Stomach smooth muscle (tissue), 2 donors: ENCODE measurements around the gene WBP1L.

Experiments used
- H3K27ac ChIP-seq: one replicate; pipeline ENCODE4 v1.7.0; 2013; ENCODE audit warnings: mild to moderate bottlenecking, low read length, inconsistent platforms
- H3K27me3 ChIP-seq, 2 donors: one replicate each; pipeline ENCODE4 v1.7.0; 2013; ENCODE audit warnings: low read length in 2 of 2; ENCODE audit not compliant: insufficient read depth in 2 of 2, control insufficient read depth in 1 of 2
- H3K36me3 ChIP-seq, 2 donors: one replicate each; pipeline ENCODE4 v1.7.0; 2013; ENCODE audit warnings: low read length in 2 of 2; ENCODE audit not compliant: control insufficient read depth in 2 of 2, insufficient read depth in 2 of 2
- H3K4me1 ChIP-seq: one replicate; pipeline ENCODE4 v1.7.0; 2013; ENCODE audit warnings: low read length; ENCODE audit not compliant: control insufficient read depth, insufficient read depth
- H3K4me3 ChIP-seq, 2 donors: one replicate each; pipeline ENCODE4 v1.7.0; 2013; ENCODE audit warnings: low read length in 2 of 2
- H3K9ac ChIP-seq, 2 donors: one replicate each; pipeline ENCODE4 v1.7.0; 2013; ENCODE audit warnings: low read length in 2 of 2, mild to moderate bottlenecking in 1 of 2
- H3K9me3 ChIP-seq, 2 donors: one replicate each; pipeline ENCODE4 v1.7.0; 2013; ENCODE audit warnings: low read length in 2 of 2; ENCODE audit not compliant: control insufficient read depth in 2 of 2
- donor health status: healthy.
- donor health status: Pancreatic carcinoma.

WBP1L gene

GRCh38 chr10:102759497-102760210 lies 15.9 kb downstream of the WBP1L start:
- Histone ChIP-seq H3K9me3 (no peaks in the 10 kb centered on the region), H3K27ac (peak overlapping the region; percentile 77), H3K4me1 (peaks cover 18% of the 10 kb centered on the region), H3K36me3 (no peaks in the 10 kb centered on the region), H3K9ac (no peak overlapping the region), H3K27me3 (no peaks in the 10 kb centered on the region), H3K4me3 (no peak overlapping the region)

DNA sequence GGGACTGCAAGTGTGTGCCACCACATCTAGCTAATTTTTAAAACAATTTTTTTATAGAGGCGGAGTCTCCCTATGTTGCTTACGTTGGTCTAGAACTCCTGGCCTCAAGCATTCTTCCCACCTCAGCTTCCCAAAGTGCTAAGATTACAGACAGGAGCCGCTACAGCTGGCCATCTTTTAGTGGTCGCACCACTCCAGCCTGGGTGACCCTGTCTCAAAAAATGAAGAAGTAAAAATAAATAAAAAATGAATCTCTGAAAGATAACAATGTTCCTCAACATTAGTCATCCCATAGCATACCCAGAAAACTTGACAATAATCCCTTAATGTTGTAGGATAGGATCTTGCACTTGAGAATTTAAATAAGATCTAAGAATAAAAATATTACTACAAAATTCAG lies 18.2 kb downstream of the WBP1L start:
- Histone ChIP-seq H3K27me3 (no peaks in the 10 kb centered on the region), H3K9me3 (no peaks in the 10 kb centered on the region), H3K4me3 (no peak overlapping the region), H3K36me3 (peaks cover 0 to 4% of the 10 kb centered on the region in 2 donors), H3K27ac (no peak overlapping the region), H3K9ac (no peak overlapping the region), H3K4me1 (peaks cover 26% of the 10 kb centered on the region)

- no peak overlapping the region for H3K9ac ChIP-seq
- peaks cover 32% of the 10 kb centered on the region for H3K4me1 ChIP-seq
These were observed 18.8 kb downstream of the WBP1L start for GRCh38 chr10:102762401-102763015.

DNA sequence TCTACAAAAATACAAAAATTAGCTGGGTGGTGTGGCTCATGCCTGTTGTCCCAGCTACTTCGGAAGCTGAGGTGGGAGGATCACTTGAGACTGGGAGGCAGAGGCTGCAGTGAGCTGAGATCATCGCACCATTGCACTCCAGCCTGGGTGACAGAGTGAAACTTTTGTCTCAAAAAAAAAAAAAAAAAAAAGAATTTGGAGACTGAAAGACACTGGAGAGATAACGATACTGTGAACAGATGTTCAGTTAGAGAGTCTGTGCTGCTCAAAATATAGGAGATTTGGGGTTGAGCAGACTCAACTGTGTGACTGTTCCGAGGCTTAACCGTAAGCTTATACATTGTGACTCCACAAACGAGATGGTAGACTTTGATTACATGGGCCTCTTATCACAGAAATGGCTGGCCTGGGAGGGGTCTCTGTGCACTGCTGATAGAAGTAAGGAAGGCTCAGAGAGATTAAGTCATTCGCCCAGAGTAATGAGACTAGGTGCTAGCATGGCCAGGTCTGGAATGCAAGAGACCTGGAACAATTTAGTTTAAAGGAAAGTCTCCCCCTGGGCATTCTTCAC lies 19.4 kb downstream of the WBP1L start:
- Histone ChIP-seq H3K27me3 (no peaks in the 10 kb centered on the region), H3K9ac (no peak overlapping the region), H3K27ac (no peak overlapping the region), H3K4me3 (no peak overlapping the region), H3K9me3 (no peaks in the 10 kb centered on the region), H3K4me1 (peaks cover 34% of the 10 kb centered on the region), H3K36me3 (peaks cover 0 to 4% of the 10 kb centered on the region in 2 donors)

More at GRCh38 chr10:102762401-102763015, 18.8 kb downstream of the WBP1L start:
- H3K9me3 ChIP-seq: no peaks in the 10 kb centered on the region
- peaks cover 0 to 4% of the 10 kb centered on the region in 2 donors for H3K36me3 ChIP-seq
- no peak overlapping the region for H3K27ac ChIP-seq
- no peak overlapping the region for H3K4me3 ChIP-seq
- no peaks in the 10 kb centered on the region for H3K27me3 ChIP-seq

GRCh38 chr10:102764470-102765161 lies 20.9 kb downstream of the WBP1L start:
- Histone ChIP-seq H3K27me3 (no peaks in the 10 kb centered on the region), H3K27ac (peak overlapping the region; percentile 24), H3K4me1 (peaks cover 28% of the 10 kb centered on the region), H3K4me3 (no peak overlapping the region), H3K36me3 (peaks cover 0 to 4% of the 10 kb centered on the region in 2 donors), H3K9ac (no peak overlapping the region), H3K9me3 (no peaks in the 10 kb centered on the region)

GRCh38 chr10:102765336-102765735 lies 21.6 kb downstream of the WBP1L start:
- Histone ChIP-seq H3K9ac (no peak overlapping the region), H3K27me3 (no peaks in the 10 kb centered on the region), H3K4me3 (no peak overlapping the region), H3K27ac (peak overlapping the region; percentile 0), H3K9me3 (no peaks in the 10 kb centered on the region), H3K4me1 (peaks cover 31% of the 10 kb centered on the region), H3K36me3 (peaks cover 0 to 4% of the 10 kb centered on the region in 2 donors)

DNA sequence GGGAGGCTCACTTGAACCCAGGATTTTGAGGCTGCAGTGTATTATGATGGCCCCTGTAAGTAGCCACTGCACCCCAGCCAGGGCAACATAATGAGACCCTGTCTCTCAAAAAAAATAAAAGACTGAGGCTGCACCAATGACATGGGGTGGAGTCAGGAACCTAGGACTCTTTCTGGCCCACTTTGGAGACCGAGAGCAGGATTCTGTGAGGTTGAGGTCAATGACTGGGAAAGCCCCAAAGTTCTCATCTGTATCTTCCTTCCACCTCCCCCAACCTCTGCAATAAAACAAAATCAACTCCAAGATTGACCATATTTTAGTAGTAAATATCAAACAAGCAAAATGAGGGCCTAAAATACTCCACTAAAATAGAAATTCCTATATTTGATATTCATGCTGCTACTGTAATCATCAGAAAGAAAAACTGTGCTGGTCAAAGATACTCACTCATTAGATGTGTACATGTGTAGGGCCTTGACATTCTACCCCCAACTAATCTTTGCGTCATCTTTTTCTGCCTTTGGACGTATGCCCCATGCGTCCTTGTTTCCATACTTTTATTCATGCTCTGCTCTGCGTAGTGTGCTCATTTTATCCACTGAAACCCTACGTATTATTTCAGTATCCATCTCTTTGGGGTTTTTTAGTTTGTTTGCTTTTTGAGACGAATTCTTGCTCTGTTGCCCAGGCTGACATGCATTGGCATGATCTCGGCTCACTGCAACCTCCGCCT lies 23.8 kb downstream of the WBP1L start:
- Histone ChIP-seq H3K36me3 (peaks cover 0 to 4% of the 10 kb centered on the region in 2 donors), H3K27me3 (no peaks in the 10 kb centered on the region), H3K4me1 (peaks cover 38% of the 10 kb centered on the region), H3K27ac (no peak overlapping the region), H3K9me3 (no peaks in the 10 kb centered on the region), H3K9ac (no peak overlapping the region), H3K4me3 (no peak overlapping the region)

DNA sequence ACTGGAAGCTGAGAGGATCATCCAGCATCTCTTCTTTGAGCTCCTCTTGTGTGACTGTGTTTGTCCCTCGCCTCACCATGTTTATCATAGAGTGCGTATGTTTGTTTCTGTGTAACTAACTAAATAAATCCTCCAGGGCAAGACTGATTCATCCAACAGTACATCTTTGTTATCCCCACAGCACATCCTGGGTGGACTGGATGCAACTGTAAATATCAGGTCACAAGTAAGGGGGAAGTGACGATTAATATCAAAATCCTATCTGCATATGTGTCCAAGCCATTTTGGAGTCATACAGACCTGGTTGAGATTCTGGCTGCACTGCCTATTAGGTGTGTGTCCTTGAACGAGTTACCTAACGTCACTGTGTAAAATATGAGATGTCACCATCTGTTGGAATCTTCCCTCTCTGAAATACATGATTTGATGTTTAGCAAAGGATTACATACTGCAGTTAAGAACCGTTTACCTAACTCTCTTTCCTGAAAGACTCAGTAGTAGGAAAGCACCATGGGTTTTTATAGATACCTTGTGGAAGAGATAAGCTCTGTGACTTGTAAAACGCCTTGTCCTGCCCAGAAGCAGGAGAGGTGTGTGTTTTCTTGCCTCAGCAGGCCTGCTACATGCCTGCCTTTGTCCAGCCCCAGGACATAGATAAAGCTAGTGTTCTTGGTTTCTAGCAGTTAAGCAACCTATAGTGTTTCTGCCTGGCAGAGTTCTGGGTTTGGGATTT lies 25.8 kb downstream of the WBP1L start:
- no peak overlapping the region for H3K9ac ChIP-seq
- H3K9me3 ChIP-seq: no peaks in the 10 kb centered on the region
- peaks cover 0 to 4% of the 10 kb centered on the region in 2 donors for H3K36me3 ChIP-seq
- peaks cover 42% of the 10 kb centered on the region for H3K4me1 ChIP-seq
- no peaks in the 10 kb centered on the region for H3K27me3 ChIP-seq
- no peak overlapping the region for H3K4me3 ChIP-seq
- no peak overlapping the region for H3K27ac ChIP-seq

DNA sequence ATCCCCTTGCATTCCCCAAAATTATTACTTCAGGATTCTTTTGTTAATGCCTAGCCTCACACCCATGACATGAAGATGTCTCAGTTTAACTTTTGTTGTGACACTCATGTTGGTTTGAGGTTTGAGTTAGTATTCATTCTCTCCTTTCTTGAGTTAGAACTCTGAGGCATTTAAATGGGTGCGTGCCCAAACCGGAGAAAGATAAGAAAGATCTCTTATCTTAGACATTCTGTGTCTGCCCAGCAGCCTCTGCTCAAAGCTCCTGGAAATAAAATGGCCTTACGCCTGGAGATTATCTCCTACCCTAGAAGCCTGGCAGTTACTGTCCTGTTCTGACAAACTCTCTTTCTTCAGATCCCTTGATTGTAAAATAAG lies 26.3 kb downstream of the WBP1L start:
- Histone ChIP-seq H3K27ac (no peak overlapping the region), H3K9ac (no peak overlapping the region), H3K27me3 (no peaks in the 10 kb centered on the region), H3K9me3 (no peaks in the 10 kb centered on the region), H3K4me1 (peaks cover 42% of the 10 kb centered on the region), H3K36me3 (peaks cover 0 to 4% of the 10 kb centered on the region in 2 donors), H3K4me3 (no peak overlapping the region)

DNA sequence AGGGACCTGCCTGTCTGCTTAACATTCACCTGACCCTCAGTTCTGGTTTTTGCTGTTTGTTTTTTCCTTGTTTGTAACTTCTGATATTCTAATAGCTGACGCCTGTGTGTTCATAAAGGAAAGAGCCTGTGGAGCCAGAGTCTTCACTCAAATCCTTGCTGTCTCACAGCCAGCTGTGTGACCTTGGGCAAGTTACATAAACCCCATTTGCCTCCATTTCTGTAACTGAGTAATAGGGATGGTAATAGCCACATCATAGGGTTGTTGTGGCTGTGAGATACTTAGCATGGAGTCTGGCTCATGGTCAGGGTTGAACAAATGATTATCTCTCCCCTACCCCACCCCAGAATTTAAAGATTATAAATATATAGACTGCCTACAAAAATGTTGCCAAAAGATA lies 27.0 kb downstream of the WBP1L start:
- H3K4me1 ChIP-seq: peaks cover 48% of the 10 kb centered on the region
- H3K9ac ChIP-seq: no peak overlapping the region
- no peaks in the 10 kb centered on the region for H3K9me3 ChIP-seq
- H3K27ac ChIP-seq: no peak overlapping the region
- H3K4me3 ChIP-seq: no peak overlapping the region
- no peaks in the 10 kb centered on the region for H3K36me3 ChIP-seq
- H3K27me3 ChIP-seq: no peaks in the 10 kb centered on the region
